HuH-7 (cell line): ENCODE data around the gene MZT1.
A peak's percentile ranks its signal among the peaks of the same experiment; 100 is the strongest.
"Not testable (repeated sequence)": the region's sequence is repeated elsewhere in the genome, so short reads cannot be mapped to it uniquely, and the experiment has no call there.

Experiments used
- DNase-seq: peaks from one replicate; pipeline ENCODE4 v3.0.0; 2011; ENCODE audit warnings: low spot score

Gene MZT1

GRCh38 chr13:72727417-72728289, at the start of gene MZT1, which contains the start of gene BORA:
TSS of gene MZT1 (minus strand) at chr13:72727629. CDS start at chr13:72727602, 27 bp downstream.
TSS of gene BORA (plus strand) at chr13:72727923. CDS start at chr13:72728941, 1,018 bp downstream.
- DNase-seq, result peak; percentile 89

- DNase-seq, result no peak
These were observed 46.6 kb upstream of the MZT1 start for GRCh38 chr13:72774019-72774418.

GRCh38 chr13:72763411-72763810, 36.0 kb upstream of the MZT1 start:
- DNase-seq, result no peak

GRCh38 chr13:72760189-72760588, 32.8 kb upstream of the MZT1 start:
- DNase-seq, result no peak

GRCh38 chr13:72757792-72758535, 30.5 kb upstream of the MZT1 start:
- no peak for DNase-seq

- DNase-seq, result no peak
These were observed 26.7 kb upstream of the MZT1 start for GRCh38 chr13:72754111-72754510.

- no peak for DNase-seq
These were observed 23.8 kb upstream of the MZT1 start for GRCh38 chr13:72751220-72751619.

- DNase-seq, result no peak
These were observed 17.8 kb upstream of the MZT1 start for GRCh38 chr13:72745260-72745659.

GRCh38 chr13:72740015-72740414, 12.6 kb upstream of the MZT1 start:
- DNase-seq, result no peak

- no peak for DNase-seq
These were observed 9.6 kb upstream of the MZT1 start for GRCh38 chr13:72737033-72737432.

- DNase-seq, result no peak
These were observed 819 bp upstream of the MZT1 start for GRCh38 chr13:72728290-72728605.

GRCh38 chr13:72726726-72727416, 558 bp downstream of the MZT1 start:
- peak; percentile 57 for DNase-seq

GRCh38 chr13:72726185-72726584, 1.2 kb downstream of the MZT1 start:
- DNase-seq, result not testable (repeated sequence)

- no peak for DNase-seq
These were observed 10.7 kb downstream of the MZT1 start for GRCh38 chr13:72716776-72717175.

- no peak for DNase-seq
These were observed 26.9 kb downstream of the MZT1 start for GRCh38 chr13:72700509-72700908.

- DNase-seq, result no peak
These were observed 29.3 kb downstream of the MZT1 start for GRCh38 chr13:72698164-72698563.

- DNase-seq, result no peak
These were observed 30.9 kb downstream of the MZT1 start for GRCh38 chr13:72696579-72696978.

GRCh38 chr13:72694314-72694713, 33.1 kb downstream of the MZT1 start:
- DNase-seq, result no peak

GRCh38 chr13:72693832-72694231, 33.6 kb downstream of the MZT1 start:
- DNase-seq, result no peak

GRCh38 chr13:72692884-72693514, 34.4 kb downstream of the MZT1 start:
- DNase-seq, result no peak

- DNase-seq, result no peak
These were observed 38.2 kb downstream of the MZT1 start for GRCh38 chr13:72689181-72689696.

GRCh38 chr13:72686766-72687165, 40.7 kb downstream of the MZT1 start:
- DNase-seq, result no peak
